C4-2B (cell line): Measurements from ENCODE around the gene PLD5.
"Not testable (repeated sequence)": the region's sequence is repeated elsewhere in the genome, so short reads cannot be mapped to it uniquely, and the experiment has no call there.

Source experiments
- H3K27ac ChIP-seq: fragments of 450-650 bp; 2 replicates; pipeline ENCODE4 v1.5.1; 2017
- ZFX ChIP-seq: fragments of 450-650 bp; IDR thresholded peaks from 2 replicates; pipeline ENCODE4 v1.6.1; 2017
- TF ChIP-seq, protein P1 (sequence below): fragments of 450-650 bp; conservative IDR thresholded peaks from 2 replicates; pipeline ENCODE4 v1.5.1; 2017; ENCODE audit warnings: mild to moderate bottlenecking

Gene PLD5

DNA sequence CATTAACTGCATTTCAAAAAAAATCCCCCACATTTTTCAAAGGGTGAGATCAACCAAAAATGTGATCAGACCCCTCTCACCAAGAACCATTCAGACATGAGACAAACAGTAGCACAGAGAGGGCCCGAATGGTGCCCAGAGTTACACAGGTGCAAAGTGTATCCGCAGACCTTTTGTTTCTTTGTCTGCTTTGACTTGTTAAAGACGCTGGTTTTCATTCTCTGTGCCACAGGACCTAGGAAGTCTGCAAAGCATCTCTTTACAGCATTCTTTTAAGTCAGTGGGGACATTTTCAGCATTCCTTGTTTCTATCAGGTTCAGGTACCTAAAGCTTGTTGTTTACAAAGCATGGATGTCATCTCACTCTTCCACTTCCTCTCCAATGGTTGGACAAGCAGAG is 438.4 kb downstream of the PLD5 start:
- no peak overlapping the region for H3K27ac ChIP-seq
- no peak for TF ChIP-seq ZFX
- TF ChIP-seq, protein P1, sequence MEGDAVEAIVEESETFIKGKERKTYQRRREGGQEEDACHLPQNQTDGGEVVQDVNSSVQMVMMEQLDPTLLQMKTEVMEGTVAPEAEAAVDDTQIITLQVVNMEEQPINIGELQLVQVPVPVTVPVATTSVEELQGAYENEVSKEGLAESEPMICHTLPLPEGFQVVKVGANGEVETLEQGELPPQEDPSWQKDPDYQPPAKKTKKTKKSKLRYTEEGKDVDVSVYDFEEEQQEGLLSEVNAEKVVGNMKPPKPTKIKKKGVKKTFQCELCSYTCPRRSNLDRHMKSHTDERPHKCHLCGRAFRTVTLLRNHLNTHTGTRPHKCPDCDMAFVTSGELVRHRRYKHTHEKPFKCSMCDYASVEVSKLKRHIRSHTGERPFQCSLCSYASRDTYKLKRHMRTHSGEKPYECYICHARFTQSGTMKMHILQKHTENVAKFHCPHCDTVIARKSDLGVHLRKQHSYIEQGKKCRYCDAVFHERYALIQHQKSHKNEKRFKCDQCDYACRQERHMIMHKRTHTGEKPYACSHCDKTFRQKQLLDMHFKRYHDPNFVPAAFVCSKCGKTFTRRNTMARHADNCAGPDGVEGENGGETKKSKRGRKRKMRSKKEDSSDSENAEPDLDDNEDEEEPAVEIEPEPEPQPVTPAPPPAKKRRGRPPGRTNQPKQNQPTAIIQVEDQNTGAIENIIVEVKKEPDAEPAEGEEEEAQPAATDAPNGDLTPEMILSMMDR = no peak

DNA sequence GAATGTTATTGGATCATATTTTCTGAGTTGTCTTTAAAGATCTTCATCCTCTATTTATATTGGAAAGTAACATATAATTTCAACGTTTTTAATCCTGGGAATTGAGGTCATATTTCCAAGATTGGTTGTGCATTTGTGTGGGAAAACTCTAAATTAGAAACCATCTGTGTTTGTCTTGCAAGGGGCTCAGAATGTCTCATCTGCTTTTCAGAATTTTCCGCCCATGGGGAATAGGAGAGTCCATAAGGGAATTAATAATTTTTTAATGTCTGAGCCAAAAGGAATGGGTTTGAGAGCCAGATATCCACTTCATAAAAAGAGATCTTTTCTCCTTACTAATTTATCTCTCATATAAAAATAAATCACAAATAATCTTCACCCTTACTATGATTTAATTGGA is 440.8 kb downstream of the PLD5 start:
- no peak overlapping the region for H3K27ac ChIP-seq
- no peak for TF ChIP-seq ZFX
- TF ChIP-seq, protein P1 = no peak

DNA sequence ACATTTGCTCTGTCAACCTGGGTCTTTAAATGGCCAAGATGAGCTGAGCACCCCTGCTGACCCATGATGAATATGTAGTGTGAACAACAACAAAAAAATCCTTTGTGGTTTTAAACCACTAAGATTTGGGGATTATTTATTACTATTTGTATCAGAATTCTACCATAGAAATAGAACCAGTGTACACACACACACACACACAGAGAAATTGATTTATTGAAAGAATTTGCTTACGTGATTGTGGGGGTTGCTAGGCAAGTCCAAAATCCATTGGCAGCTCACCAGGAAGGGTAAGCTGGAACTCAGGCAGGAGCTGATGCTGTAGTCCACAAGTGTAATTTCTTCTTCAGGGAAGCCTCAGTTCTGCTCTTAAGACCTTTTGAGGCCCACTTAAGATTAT is 443.1 kb downstream of the PLD5 start:
- H3K27ac ChIP-seq = no peak overlapping the region
- TF ChIP-seq, protein P1 = no peak
- no peak for TF ChIP-seq ZFX

DNA sequence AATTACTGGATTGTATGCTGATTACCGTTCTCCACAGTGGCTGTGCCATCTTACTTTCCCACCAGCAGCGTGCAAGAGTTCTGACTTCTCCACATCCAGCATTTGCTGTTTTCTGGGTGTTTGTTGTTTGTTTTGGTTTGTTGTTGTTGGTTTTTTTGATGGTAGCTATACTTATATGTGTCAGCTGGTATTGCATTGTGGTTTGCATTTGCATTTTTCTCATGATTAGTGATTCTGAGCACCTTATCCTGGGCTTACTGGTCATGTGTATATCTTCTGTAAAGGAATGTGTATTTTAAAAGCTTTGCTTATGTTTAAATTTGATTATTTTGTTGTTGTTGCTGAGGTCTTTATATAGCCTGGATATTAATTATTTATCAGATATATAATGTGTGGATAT is 458.7 kb downstream of the PLD5 start:
- H3K27ac ChIP-seq = no peak overlapping the region
- no peak for TF ChIP-seq ZFX
- TF ChIP-seq, protein P1 = no peak

DNA sequence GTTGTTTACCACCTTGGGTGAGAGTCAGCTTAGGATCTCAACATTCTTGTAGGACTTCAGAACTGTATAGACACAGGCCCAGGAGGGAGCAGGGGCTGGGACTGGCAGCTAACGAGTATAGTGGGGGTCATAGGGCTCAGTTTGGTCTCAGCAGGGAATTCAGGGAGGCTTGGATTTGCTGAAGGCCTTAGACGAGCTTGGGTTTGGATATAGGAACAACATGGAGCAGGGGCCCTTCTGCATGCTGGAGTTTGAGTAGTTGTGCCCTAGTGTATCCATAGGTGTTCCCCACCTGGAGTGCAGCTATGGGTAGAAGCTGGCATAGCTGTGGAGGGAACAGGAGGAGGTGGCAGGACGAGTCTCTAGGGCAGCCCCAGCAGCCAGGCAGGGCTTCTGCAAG is 462.2 kb downstream of the PLD5 start:
- H3K27ac ChIP-seq = no peak overlapping the region
- TF ChIP-seq, protein P1 = no peak
- no peak for TF ChIP-seq ZFX

DNA sequence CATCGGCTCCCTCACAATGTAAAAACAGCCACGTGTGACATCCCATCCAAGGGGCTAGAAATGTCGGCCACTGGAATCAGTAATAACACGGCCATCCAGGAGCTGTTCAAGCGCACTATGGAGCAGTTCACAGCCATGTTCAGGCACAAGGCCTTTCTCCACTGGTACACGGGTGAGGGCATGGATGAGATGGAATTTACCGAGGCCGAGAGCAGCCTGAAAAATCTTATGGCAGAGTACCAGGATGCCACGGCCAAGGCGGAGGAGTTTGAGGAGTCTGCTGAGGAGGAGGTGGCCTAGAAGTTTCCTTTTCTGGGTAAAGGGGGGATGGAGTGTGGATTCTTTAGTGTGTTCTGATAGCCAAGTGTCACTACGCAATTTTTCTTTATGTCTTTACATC is 464.5 kb downstream of the PLD5 start:
- TF ChIP-seq ZFX = no peak
- no peak overlapping the region for H3K27ac ChIP-seq

DNA sequence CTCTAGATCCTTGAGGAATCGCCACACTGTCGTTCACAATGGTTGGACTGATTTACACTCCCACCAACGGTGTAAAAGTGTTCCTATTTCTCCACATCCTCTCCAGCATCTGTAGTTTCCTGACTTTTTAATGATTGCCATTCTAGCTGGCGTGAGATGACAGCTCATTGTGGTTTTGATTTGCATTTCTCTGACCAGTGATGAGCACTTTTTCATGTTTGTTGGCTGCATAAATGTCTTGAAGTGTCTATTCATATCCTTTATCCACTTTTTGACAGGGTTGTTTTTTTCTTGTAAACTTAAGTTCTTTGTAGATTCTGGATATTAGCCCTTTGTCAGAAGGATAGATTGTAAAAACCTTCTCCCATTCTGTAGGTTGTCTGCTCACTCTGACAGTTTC is 465.9 kb downstream of the PLD5 start:
- not testable (repeated sequence) for H3K27ac ChIP-seq

DNA sequence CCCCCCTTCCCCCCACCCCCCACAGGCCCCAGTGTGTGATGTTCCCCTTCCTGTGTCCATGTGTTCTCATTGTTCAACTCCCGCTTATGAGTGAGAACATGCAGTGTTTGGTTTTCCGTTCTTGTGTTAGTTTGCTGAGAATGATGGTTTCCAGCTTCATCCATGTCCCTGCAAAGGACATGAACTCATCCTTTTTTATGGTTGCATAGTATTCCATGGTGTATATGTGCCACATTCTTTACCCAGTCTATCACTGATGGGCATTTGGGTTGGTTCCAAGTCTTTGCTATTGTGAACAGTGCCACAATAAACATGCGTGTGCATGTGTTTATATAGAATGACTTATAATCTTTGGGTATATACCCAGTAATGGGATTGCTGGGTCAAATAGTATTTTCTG is 466.3 kb downstream of the PLD5 start:
- H3K27ac ChIP-seq = not testable (repeated sequence)

DNA sequence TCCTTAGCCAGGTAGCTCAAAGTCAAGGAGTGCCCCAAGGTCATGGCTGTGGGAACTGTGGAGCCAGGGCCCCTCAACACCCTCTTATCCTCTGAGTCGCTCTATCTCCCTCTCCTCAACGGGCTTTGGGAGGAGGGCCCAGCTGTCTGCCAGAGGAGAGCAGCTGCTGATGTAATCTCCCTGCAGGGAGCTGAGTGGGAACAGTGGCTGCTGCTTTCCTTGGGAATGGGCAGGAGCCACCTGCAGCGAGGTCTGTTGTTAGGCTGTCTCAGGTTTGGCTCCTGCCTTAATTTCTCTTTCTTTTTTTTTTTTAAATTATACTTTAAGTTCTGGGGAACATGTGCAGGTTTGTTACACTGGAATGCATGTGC is 466.8 kb downstream of the PLD5 start:
- TF ChIP-seq, protein P1 = no peak
- TF ChIP-seq ZFX = no peak
- H3K27ac ChIP-seq = no peak overlapping the region
